ENCODE measurements around the gene BACH2.

Gene BACH2

DNA sequence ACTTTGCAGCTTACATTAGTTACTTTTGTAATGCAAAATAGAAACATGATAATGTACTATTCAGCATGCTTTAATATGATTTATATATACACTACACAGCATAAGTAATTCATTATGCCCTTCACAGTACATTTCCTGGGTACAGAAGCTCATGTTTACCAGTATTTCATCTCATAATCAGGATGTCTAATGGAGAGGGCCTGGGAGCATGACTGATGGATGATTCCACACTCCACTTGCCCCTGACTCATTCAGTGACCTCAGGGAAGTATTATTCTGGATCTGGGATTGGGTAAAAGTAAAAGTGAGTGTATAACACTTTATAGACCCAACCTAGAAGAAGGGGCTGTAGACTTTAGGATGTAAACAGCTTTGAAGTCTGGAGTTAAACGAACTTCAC, 31.4 kb upstream of the BACH2 start:
- TF ChIP-seq, protein P1, sequence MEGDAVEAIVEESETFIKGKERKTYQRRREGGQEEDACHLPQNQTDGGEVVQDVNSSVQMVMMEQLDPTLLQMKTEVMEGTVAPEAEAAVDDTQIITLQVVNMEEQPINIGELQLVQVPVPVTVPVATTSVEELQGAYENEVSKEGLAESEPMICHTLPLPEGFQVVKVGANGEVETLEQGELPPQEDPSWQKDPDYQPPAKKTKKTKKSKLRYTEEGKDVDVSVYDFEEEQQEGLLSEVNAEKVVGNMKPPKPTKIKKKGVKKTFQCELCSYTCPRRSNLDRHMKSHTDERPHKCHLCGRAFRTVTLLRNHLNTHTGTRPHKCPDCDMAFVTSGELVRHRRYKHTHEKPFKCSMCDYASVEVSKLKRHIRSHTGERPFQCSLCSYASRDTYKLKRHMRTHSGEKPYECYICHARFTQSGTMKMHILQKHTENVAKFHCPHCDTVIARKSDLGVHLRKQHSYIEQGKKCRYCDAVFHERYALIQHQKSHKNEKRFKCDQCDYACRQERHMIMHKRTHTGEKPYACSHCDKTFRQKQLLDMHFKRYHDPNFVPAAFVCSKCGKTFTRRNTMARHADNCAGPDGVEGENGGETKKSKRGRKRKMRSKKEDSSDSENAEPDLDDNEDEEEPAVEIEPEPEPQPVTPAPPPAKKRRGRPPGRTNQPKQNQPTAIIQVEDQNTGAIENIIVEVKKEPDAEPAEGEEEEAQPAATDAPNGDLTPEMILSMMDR (conservative IDR thresholded peaks at IDR 0.05), result no peak
- no peak for TF ChIP-seq ZFX (IDR thresholded peaks at IDR 0.05)

DNA sequence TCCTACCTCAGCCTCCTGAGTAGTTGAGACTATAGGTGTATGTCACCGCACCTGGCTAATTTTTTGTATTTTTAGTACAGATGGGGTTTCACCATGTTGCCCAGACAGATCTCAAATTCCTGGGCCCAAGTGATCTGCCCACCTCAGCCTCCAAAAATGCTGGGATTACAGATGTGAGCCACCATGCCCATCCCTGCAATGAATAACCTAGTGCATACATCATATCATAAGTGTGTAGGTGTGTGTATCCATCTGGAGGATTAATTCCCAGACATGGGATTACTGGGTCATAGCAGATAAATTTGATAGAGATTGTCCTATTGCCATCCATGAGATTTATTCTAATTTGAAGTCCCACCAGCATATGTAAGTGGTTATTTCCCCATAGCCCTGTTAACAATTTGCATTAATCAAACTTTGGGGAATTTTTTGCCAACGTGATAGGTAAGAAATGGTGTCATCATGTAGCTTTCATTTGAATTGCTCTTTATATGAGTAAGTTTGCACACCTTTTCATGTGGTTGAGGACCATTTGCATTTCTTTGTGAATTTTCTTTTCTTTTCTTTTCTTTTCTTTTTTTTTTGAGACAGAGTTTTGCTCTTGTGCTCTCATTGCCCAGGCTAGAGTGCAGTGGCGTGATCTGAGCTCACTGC, 29.9 kb upstream of the BACH2 start:
- TF ChIP-seq ZFX (IDR thresholded peaks at IDR 0.05), result no peak
- TF ChIP-seq, protein P1 (conservative IDR thresholded peaks at IDR 0.05), result no peak
- no peak overlapping the region for H3K27ac ChIP-seq

More for the DNA sequence above, 31.4 kb upstream of the BACH2 start:
- no peak overlapping the region for H3K27ac ChIP-seq

DNA sequence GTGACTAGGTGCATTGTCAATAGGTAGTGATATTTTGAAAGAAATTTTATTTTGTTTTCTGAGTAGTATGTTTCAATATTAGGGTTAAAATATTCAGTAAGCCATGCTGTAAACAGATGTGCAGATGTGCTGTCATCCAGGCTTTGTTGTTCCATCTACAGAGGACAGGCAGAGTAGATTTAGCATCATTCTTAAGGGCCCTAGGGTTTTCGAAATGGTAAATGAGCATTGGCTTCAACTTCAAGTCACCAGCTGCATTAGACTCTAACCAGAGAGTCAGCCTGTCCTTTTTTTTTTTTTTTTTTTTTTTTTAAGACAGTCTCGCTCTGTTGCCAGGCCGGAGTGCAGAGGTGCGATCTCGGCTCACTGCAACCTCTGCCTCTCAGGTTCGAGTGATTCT, 27.1 kb upstream of the BACH2 start:
- TF ChIP-seq, protein P1 (conservative IDR thresholded peaks at IDR 0.05), result no peak
- no peak for TF ChIP-seq ZFX (IDR thresholded peaks at IDR 0.05)
- no peak overlapping the region for H3K27ac ChIP-seq

DNA sequence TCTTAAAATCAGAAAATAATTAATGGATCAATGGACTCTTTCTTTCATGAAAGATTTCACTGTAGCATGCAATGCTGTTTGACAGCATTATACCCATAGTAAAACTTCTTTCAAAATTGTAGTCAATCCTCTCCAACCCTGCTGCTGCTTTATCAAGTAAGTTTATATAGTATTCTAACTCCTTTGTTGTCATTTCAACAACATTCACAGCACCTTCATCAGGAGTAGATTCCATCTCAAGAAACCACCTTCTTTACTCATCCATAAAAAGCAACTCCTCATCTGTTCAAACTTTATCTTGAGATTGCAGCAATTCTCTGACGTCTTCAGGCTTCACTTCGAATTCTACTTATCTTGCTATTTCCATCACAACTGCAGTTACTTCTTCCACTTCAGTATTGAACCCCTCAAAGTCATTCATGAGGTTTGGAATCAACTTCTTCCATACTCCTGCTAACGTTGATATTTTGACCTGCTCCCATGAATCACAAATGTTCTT, 26.4 kb upstream of the BACH2 start:
- H3K27ac ChIP-seq, result no peak overlapping the region
- TF ChIP-seq, protein P1 (conservative IDR thresholded peaks at IDR 0.05), result no peak
- no peak for TF ChIP-seq ZFX (IDR thresholded peaks at IDR 0.05)

DNA sequence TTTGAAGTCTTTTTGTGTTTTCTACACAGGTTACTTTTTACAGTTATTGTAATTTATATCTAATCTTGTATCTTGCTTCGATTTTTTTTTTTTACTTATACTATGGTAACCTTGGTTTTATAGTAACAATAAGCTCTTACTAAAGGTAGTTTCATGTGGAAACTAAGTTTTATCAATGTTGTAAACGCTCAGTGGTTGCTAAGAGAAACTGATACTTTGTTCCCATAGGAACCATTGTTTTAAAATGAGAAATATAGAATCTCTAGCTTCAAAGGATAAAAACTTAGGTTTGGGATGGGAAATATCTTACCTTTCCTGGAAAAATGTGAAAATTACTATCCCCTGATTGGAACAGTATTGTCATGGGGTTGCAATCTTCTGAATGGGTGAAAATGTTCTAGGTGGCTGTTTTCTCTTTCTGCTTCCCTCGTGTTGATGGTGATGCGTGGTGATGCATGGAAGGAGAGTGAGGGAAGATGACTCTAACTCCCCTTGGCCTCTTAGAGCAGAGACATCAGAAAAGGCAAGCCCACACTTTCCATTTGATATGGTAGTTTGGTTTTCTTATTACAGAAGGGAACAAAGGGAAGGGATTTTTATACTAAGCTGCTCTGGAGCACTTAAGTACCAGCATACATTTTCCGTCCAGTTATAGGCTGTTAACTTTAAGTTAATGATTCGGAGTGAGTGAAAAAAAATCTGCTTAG, 23.5 kb upstream of the BACH2 start:
- no peak overlapping the region for H3K27ac ChIP-seq
- TF ChIP-seq, protein P1 (conservative IDR thresholded peaks at IDR 0.05), result no peak
- TF ChIP-seq ZFX (IDR thresholded peaks at IDR 0.05), result no peak

DNA sequence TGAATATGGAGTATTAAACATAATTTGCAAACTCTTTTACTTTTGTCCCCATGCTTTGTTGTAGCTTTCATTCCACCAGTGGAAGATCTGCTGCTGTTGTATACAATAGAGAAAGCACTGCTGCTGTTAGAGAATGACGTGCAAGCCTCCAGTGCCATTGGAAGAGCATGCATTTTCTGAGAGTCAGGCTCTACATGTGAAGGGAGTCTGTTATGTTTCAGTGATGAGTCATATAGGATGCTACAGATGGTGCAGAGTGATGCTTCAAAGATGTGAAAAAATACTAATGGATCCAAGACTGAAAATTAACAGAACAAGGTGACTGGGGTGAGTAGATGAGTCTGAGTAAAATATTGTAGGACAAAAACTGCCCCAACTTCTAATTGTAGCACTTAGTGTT, 22.4 kb upstream of the BACH2 start:
- H3K27ac ChIP-seq, result no peak overlapping the region
- no peak for TF ChIP-seq ZFX (IDR thresholded peaks at IDR 0.05)
- TF ChIP-seq, protein P1 (conservative IDR thresholded peaks at IDR 0.05), result no peak

DNA sequence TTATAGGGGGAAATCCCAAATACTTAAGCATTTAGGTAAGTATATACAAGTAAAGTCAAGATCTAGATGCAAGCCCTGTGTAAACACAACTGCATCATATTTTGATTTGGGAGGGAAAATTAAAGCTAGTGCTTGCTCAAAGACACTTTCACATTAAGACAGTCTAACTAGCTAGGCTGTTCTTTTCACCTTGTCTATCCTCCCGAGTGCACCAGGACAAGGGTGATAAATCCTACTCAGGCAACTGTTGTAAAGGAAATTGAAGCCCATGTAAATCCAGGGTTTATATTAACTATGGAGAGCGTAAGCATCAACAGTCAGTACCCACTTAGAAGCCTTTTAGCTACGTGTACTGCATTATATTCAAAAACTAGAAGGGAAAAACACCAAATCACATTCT, 19.3 kb upstream of the BACH2 start:
- no peak overlapping the region for H3K27ac ChIP-seq
- TF ChIP-seq ZFX (IDR thresholded peaks at IDR 0.05), result no peak
- TF ChIP-seq, protein P1 (conservative IDR thresholded peaks at IDR 0.05), result no peak

All from C4-2B (cell line).